WTC11 (cell line): ENCODE data around the gene GARS1.

Source experiments
- CREB1 ChIP-seq: sonication (generic); formaldehyde crosslinking; IDR thresholded peaks from 2 replicates; pipeline ENCODE4 v1.8.0; 2023; ENCODE audit warnings: mild to moderate bottlenecking, missing genetic modification reagents
- CTCF ChIP-seq: fragments of 200-600 bp; IDR thresholded peaks from 2 replicates; pipeline ENCODE4 v1.8.0; 2022; ENCODE audit warnings: antibody characterized with exemption
- IRF2 ChIP-seq: sonication (generic); formaldehyde crosslinking; IDR thresholded peaks from 2 replicates; pipeline ENCODE4 v1.8.0; 2022; ENCODE audit warnings: low read depth, missing genetic modification reagents, borderline replicate concordance
- JUN ChIP-seq: sonication (generic); formaldehyde crosslinking; IDR thresholded peaks from 2 replicates; pipeline ENCODE4 v1.8.0; 2023; ENCODE audit warnings: mild to moderate bottlenecking, missing genetic modification reagents
- MAX ChIP-seq: sonication (generic); formaldehyde crosslinking; IDR thresholded peaks from 2 replicates; pipeline ENCODE4 v1.8.0; 2022; ENCODE audit warnings: mild to moderate bottlenecking, missing genetic modification reagents
- NFE2L1 ChIP-seq: sonication (generic); formaldehyde crosslinking; IDR thresholded peaks from 2 replicates; pipeline ENCODE4 v1.8.1; 2023; ENCODE audit warnings: missing genetic modification reagents
- NFYB ChIP-seq: sonication (generic); formaldehyde crosslinking; conservative IDR thresholded peaks from 2 replicates; pipeline ENCODE4 v1.8.0; 2022; ENCODE audit warnings: low read depth, missing genetic modification reagents
- NR1H2 ChIP-seq: sonication (generic); formaldehyde crosslinking; IDR thresholded peaks from 2 replicates; pipeline ENCODE4 v1.9.0; 2021; ENCODE audit warnings: mild to moderate bottlenecking, moderate library complexity, missing genetic modification reagents
- RELA ChIP-seq: sonication (generic); formaldehyde crosslinking; IDR thresholded peaks from 2 replicates; pipeline ENCODE4 v1.8.1; 2022; ENCODE audit warnings: missing genetic modification reagents, mild to moderate bottlenecking, borderline replicate concordance
- TCF7 ChIP-seq: sonication (generic); formaldehyde crosslinking; IDR thresholded peaks from 2 replicates; pipeline ENCODE4 v1.8.0; 2022; ENCODE audit warnings: mild to moderate bottlenecking, low read depth, missing genetic modification reagents, moderate library complexity
- ZNF138 ChIP-seq: sonication (generic); formaldehyde crosslinking; conservative IDR thresholded peaks from 2 replicates; pipeline ENCODE4 v1.8.1; 2022; ENCODE audit warnings: mild to moderate bottlenecking, moderate library complexity, missing genetic modification reagents
- TF ChIP-seq, protein P1 (sequence below): fragments of 250-450 bp; sonication (Bioruptor Pico); IDR thresholded peaks from 2 replicates; pipeline ENCODE4 v1.9.0; 2021; ENCODE audit warnings: mild to moderate bottlenecking, borderline replicate concordance
- TF ChIP-seq, protein P2 (sequence below): fragments of 250-450 bp; sonication (Bioruptor Pico); IDR thresholded peaks from 2 replicates; pipeline ENCODE4 v1.8.0; 2021; ENCODE audit warnings: mild to moderate bottlenecking

- TF ChIP-seq NR1H2 (no peak), CTCF (no peak), NFE2L1 (CRISPR knock-in tag) (no peak), TCF7 (CRISPR knock-in tag) (no peak), IRF2 (no peak), RELA (CRISPR knock-in tag) (no peak), CREB1 (CRISPR knock-in tag) (no peak), JUN (no peak), NFYB (CRISPR knock-in tag) (no peak), MAX (CRISPR knock-in tag) (no peak), ZNF138 (CRISPR knock-in tag) (no peak)
- TF ChIP-seq, protein P1, sequence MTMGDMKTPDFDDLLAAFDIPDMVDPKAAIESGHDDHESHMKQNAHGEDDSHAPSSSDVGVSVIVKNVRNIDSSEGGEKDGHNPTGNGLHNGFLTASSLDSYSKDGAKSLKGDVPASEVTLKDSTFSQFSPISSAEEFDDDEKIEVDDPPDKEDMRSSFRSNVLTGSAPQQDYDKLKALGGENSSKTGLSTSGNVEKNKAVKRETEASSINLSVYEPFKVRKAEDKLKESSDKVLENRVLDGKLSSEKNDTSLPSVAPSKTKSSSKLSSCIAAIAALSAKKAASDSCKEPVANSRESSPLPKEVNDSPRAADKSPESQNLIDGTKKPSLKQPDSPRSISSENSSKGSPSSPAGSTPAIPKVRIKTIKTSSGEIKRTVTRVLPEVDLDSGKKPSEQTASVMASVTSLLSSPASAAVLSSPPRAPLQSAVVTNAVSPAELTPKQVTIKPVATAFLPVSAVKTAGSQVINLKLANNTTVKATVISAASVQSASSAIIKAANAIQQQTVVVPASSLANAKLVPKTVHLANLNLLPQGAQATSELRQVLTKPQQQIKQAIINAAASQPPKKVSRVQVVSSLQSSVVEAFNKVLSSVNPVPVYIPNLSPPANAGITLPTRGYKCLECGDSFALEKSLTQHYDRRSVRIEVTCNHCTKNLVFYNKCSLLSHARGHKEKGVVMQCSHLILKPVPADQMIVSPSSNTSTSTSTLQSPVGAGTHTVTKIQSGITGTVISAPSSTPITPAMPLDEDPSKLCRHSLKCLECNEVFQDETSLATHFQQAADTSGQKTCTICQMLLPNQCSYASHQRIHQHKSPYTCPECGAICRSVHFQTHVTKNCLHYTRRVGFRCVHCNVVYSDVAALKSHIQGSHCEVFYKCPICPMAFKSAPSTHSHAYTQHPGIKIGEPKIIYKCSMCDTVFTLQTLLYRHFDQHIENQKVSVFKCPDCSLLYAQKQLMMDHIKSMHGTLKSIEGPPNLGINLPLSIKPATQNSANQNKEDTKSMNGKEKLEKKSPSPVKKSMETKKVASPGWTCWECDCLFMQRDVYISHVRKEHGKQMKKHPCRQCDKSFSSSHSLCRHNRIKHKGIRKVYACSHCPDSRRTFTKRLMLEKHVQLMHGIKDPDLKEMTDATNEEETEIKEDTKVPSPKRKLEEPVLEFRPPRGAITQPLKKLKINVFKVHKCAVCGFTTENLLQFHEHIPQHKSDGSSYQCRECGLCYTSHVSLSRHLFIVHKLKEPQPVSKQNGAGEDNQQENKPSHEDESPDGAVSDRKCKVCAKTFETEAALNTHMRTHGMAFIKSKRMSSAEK, result no peak
- TF ChIP-seq, protein P2, sequence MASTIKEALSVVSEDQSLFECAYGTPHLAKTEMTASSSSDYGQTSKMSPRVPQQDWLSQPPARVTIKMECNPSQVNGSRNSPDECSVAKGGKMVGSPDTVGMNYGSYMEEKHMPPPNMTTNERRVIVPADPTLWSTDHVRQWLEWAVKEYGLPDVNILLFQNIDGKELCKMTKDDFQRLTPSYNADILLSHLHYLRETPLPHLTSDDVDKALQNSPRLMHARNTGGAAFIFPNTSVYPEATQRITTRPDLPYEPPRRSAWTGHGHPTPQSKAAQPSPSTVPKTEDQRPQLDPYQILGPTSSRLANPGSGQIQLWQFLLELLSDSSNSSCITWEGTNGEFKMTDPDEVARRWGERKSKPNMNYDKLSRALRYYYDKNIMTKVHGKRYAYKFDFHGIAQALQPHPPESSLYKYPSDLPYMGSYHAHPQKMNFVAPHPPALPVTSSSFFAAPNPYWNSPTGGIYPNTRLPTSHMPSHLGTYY (CRISPR knock-in tag), result no peak
Observed at GRCh38 chr7:30605832-30606231, 11.2 kb downstream of the GARS1 start.
